K562 (cell line): ENCODE data around the gene BRD3OS. TPM values are rescaled to one million over a fixed set of nuclear protein-coding genes. Genes with fewer than 3 reads are reported as not detected.

Source experiments
- ATF1 ChIP-seq, 2 experiments: fragments of 450-650 bp in 1 of 2; IDR thresholded peaks; 2 replicates each; pipeline ENCODE4 v1.6.1; 2016; ENCODE audit warnings: missing compliant biosample characterization in 1 of 2, missing genetic modification characterization in 1 of 2
- BCL6 ChIP-seq: fragments of 250-450 bp; sonication (Bioruptor Pico); IDR thresholded peaks from 2 replicates; pipeline ENCODE4 v1.4.0; 2020
- CBFA2T2 ChIP-seq: fragments of 450-650 bp; conservative IDR thresholded peaks from 2 replicates; pipeline ENCODE4 v1.6.1; 2017; ENCODE audit warnings: mild to moderate bottlenecking
- CTBP1 ChIP-seq: fragments of 450-650 bp; IDR thresholded peaks from 2 replicates; pipeline ENCODE4 v1.6.1; 2016; ENCODE audit warnings: borderline replicate concordance
- E2F8 ChIP-seq: fragments of 450-650 bp; IDR thresholded peaks from 2 replicates; pipeline ENCODE4 v1.7.1; 2018; ENCODE audit warnings: mild to moderate bottlenecking, low read depth; ENCODE audit not compliant: partially characterized antibody
- GATAD2B ChIP-seq: fragments of 450-650 bp; IDR thresholded peaks from 2 replicates; pipeline ENCODE4 v1.6.1; 2017; ENCODE audit warnings: mild to moderate bottlenecking, borderline replicate concordance
- HDGF ChIP-seq: fragments of 450-650 bp; IDR thresholded peaks from 2 replicates; pipeline ENCODE4 v1.6.1; 2016
- KDM5B ChIP-seq: fragments of 200-600 bp; sonication (generic); IDR thresholded peaks from 2 replicates; pipeline ENCODE4 v1.6.1; 2012; ENCODE audit warnings: low read depth, mild to moderate bottlenecking, moderate library complexity, low read length, control low read depth, inconsistent platforms; ENCODE audit not compliant: insufficient replicate concordance
- MXI1 ChIP-seq: IDR thresholded peaks from 2 replicates; pipeline ENCODE4 v1.6.1; 2011; ENCODE audit warnings: low read depth, mild to moderate bottlenecking, improper control_type of control experiment, low read length
- PBX2 ChIP-seq, 2 experiments: IDR thresholded peaks in 1 of 2; conservative IDR thresholded peaks in 1 of 2; 2 replicates each; pipeline ENCODE4 v1.6.1; 2016; ENCODE audit warnings: low read depth in 2 of 2, mild to moderate bottlenecking in 1 of 2, missing compliant biosample characterization in 1 of 2, missing genetic modification characterization in 1 of 2, moderate library complexity in 1 of 2
- PRPF4 ChIP-seq: fragments of 200-400 bp; formaldehyde crosslinking; IDR thresholded peaks from one replicate; pipeline ENCODE4 v1.6.1; 2017; ENCODE audit warnings: low read length, low read depth, mild to moderate bottlenecking; ENCODE audit not compliant: insufficient read depth, poor library complexity, severe bottlenecking
- RBFOX2 ChIP-seq: fragments of 200-400 bp; formaldehyde crosslinking; IDR thresholded peaks from 2 replicates; pipeline ENCODE4 v1.6.1; 2017; ENCODE audit warnings: low read depth, mild to moderate bottlenecking, low read length, moderate library complexity
- SIN3B ChIP-seq: fragments of 450-650 bp; IDR thresholded peaks from 2 replicates; pipeline ENCODE4 v1.6.1; 2017; ENCODE audit warnings: low read depth, mild to moderate bottlenecking, moderate library complexity
- SRSF9 ChIP-seq: fragments of 200-400 bp; formaldehyde crosslinking; IDR thresholded peaks from 2 replicates; pipeline ENCODE4 v1.6.1; 2017; ENCODE audit warnings: low read depth, low read length, borderline replicate concordance
- TFAM ChIP-seq: fragments of 250-450 bp; sonication (Bioruptor Pico); conservative IDR thresholded peaks from 2 replicates; pipeline ENCODE4 v1.5.0; 2021; ENCODE audit warnings: mild to moderate bottlenecking, moderate library complexity
- ZBTB34 ChIP-seq: fragments of 250-450 bp; sonication (Bioruptor Pico); IDR thresholded peaks from 2 replicates; pipeline ENCODE4 v1.8.0; 2021; ENCODE audit warnings: mild to moderate bottlenecking, moderate library complexity
- ZFX ChIP-seq: sonication (generic); formaldehyde crosslinking; IDR thresholded peaks from 2 replicates; pipeline ENCODE4 v1.8.0; 2022; ENCODE audit warnings: mild to moderate bottlenecking, missing genetic modification reagents, moderate library complexity
- ZNF740 ChIP-seq, 3 experiments: fragments of 200-800 bp in 1 of 3; sonication (Bioruptor generic) in 1 of 3; sonication (generic) in 1 of 3; formaldehyde crosslinking in 1 of 3; IDR thresholded peaks; 2 replicates each; pipeline versions ENCODE4 v1.6.1 to v1.8.0; 2016 to 2022; ENCODE audit warnings: mild to moderate bottlenecking in 2 of 3, missing compliant biosample characterization in 2 of 3, missing genetic modification characterization in 2 of 3, missing genetic modification reagents in 1 of 3
- polyA plus RNA-seq, 8 experiments: library from polyadenylated mRNA; depleted of rRNA in 4 of 8; stranded (reverse) in 5 of 8; unstranded in 3 of 8; fragments of >200 nt; fragmentation: Nextera tagmentation in 2 of 8; fragmentation: Illumina TruSeq in 1 of 8; extraction: Ambion mirVana in 2 of 8; extraction: Trizol in 1 of 8; gene quantifications; 2 replicates each; pipeline versions ENCODE4 v1.2.1 to v1.2.3, GENCODE V29; 2011 to 2014; ENCODE audit warnings: inconsistent platforms in 1 of 8, missing spikeins in 1 of 8
- total RNA-seq, 7 experiments: library from RNA; depleted of rRNA in 6 of 7; stranded (reverse); fragments of >200 nt in 6 of 7; fragmentation: Illumina TruSeq in 2 of 7; extraction: Trizol in 2 of 7; gene quantifications; 2 replicates each; pipeline versions ENCODE4 v1.2.1 to v1.2.3, GENCODE V29; 2011 to 2021; ENCODE audit warnings: low replicate concordance in 1 of 7

BRD3OS gene
- total and polyA plus RNA-seq, 9 of the 15 experiments (the other 6 are each of a cell fraction or from before 2014, with no cell fraction given) = 1.1 to 8.7 (median 5.9) TPM

- no peak for TF ChIP-seq HDGF
- TF ChIP-seq PBX2 (CRISPR knock-in tag; IDR thresholded peaks at IDR 0.05; ENCODE audit: low read depth) = no peak
- TF ChIP-seq PBX2 (tag; conservative IDR thresholded peaks at IDR 0.05; ENCODE audit: low read depth) = no peak
- no peak for TF ChIP-seq TFAM (CRISPR knock-in tag)
- no peak for TF ChIP-seq PRPF4
- peak; percentile 42; the same call in 1 of the 2 replicates for TF ChIP-seq ZFX (CRISPR knock-in tag)
- TF ChIP-seq BCL6 = no peak
- TF ChIP-seq CBFA2T2 = no peak
- TF ChIP-seq GATAD2B = no peak
- TF ChIP-seq MXI1 = no peak
- no peak for TF ChIP-seq ZBTB34
- TF ChIP-seq RBFOX2 = peak; percentile 40
- no peak for TF ChIP-seq ZNF740 (CRISPR knock-in tag; IDR thresholded peaks at IDR 0.05)
- TF ChIP-seq ZNF740 (tag; IDR thresholded peaks at IDR 0.05) = no peak
- TF ChIP-seq KDM5B = peak; percentile 32
- TF ChIP-seq E2F8 = no peak
- TF ChIP-seq ATF1 (CRISPR knock-in tag; IDR thresholded peaks at IDR 0.05) = no peak
- peak; percentile 25; the same call in 1 of the 2 replicates for TF ChIP-seq ATF1 (tag; IDR thresholded peaks at IDR 0.05)
- no peak; the same call in 1 of the 2 replicates for TF ChIP-seq CTBP1
- TF ChIP-seq SIN3B = no peak
- no peak for TF ChIP-seq SRSF9
Measured at GRCh38 chr9:134025606-134026541, 593 bp downstream of the BRD3OS start (continued).
